ENCODE results near the gene MARCHF10. TPM values are rescaled to one million over a fixed set of nuclear protein-coding genes. Genes with fewer than 3 reads are reported as not detected.

MARCHF10 gene
- total RNA-seq, 1 experiment from 2014 or later: not detected

DNA sequence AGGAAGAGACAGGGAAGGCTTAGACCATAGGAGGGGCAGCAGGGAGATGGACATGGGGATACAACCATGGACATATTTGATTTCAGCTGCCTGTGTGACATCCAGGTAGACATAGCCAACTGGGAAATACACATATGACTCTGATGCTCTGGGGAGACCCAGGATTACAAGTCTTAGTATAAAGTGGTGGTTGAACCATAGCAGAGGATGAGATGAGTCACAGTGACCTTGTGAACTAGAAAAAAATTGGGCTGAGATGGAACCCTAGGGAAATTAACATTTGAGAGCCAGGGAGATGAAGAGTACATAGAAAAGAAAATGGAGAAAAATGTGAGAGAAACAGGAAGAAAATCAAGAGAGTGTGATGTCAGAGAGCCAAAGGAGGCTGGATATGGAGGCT lies 10.2 kb downstream of the MARCHF10 start:
- Histone ChIP-seq H3K36me3 (ENCODE audit: low read depth, low read length) (no peaks in the 10 kb centered on the region), H3K79me2 (ENCODE audit: low read length) (no peaks in the 10 kb centered on the region), H4K20me1 (ENCODE audit: low read length) (no peaks in the 10 kb centered on the region), H3K27me3 (ENCODE audit: low read length) (no peaks in the 10 kb centered on the region), H3K4me2 (ENCODE audit: low read length) (no peak overlapping the region), H3K9me3 (ENCODE audit: low read length) (no peaks in the 10 kb centered on the region), H3K4me1 (ENCODE audit: insufficient read depth, low read length) (peaks cover 12% of the 10 kb centered on the region), H3K9me2 (replicated peaks; ENCODE audit: low read length) (no peaks in the 10 kb centered on the region), H3K27ac (ENCODE audit: low read length) (no peak overlapping the region), H3F3A (ENCODE audit: low read length, unreplicated experiment) (no peaks in the 10 kb centered on the region), H3K4me3 (ENCODE audit: low read length) (no peak overlapping the region), H2AFZ (ENCODE audit: low read length) (no peak overlapping the region), H3K9ac (ENCODE audit: low read length) (no peak overlapping the region)
- intact Hi-C loops (cut with micrococcal nuclease): no loop called here
- TF ChIP-seq EZH2phosphoT487 (IDR thresholded peaks at IDR 0.05; ENCODE audit: borderline replicate concordance, low read length) (no peak), EZH2 (IDR thresholded peaks at IDR 0.05; ENCODE audit: low read length, unreplicated experiment) (no peak)
- TF ChIP-seq, protein P1, sequence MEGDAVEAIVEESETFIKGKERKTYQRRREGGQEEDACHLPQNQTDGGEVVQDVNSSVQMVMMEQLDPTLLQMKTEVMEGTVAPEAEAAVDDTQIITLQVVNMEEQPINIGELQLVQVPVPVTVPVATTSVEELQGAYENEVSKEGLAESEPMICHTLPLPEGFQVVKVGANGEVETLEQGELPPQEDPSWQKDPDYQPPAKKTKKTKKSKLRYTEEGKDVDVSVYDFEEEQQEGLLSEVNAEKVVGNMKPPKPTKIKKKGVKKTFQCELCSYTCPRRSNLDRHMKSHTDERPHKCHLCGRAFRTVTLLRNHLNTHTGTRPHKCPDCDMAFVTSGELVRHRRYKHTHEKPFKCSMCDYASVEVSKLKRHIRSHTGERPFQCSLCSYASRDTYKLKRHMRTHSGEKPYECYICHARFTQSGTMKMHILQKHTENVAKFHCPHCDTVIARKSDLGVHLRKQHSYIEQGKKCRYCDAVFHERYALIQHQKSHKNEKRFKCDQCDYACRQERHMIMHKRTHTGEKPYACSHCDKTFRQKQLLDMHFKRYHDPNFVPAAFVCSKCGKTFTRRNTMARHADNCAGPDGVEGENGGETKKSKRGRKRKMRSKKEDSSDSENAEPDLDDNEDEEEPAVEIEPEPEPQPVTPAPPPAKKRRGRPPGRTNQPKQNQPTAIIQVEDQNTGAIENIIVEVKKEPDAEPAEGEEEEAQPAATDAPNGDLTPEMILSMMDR (conservative IDR thresholded peaks at IDR 0.05; ENCODE audit: low read depth, low read length): no peak
- ChIA-PET CTCF (no interaction called here), POLR2A (ENCODE audit: unreplicated experiment) (no interaction called here)
- no peak for ATAC-seq
- no peak for DNase-seq
- no TSS peak for BruUV-seq (replicated peaks)

DNA sequence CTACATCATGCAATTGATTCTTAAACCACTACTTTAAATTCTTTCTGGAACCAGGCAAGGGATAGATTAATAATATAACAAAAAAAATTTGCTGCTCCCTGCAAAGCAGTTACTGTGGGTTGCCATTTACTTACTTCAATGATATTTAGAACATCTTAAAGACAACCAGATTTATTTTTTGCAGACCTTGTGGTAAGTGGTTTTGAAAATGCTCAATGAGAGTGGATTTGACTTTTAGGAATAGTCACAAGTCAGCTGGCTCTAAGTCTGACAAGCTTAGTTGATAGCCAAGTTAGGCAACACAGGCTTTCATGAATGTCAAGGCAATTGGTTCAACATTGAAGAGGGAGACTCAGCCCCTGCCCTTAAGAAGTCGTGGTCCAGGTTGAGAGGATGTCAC lies 11.8 kb downstream of the MARCHF10 start:
- no peaks in the 10 kb centered on the region for H4K20me1 ChIP-seq (ENCODE audit: low read length)
- no peaks in the 10 kb centered on the region for H3K36me3 ChIP-seq (ENCODE audit: low read depth, low read length)
- no peaks in the 10 kb centered on the region for H3K27me3 ChIP-seq (ENCODE audit: low read length)
- DNase-seq: no peak
- ATAC-seq: no peak
- intact Hi-C loops (cut with micrococcal nuclease): no loop called here
- H3K9me2 ChIP-seq (replicated peaks; ENCODE audit: low read length): no peaks in the 10 kb centered on the region
- ChIA-PET CTCF (no interaction called here), POLR2A (ENCODE audit: unreplicated experiment) (no interaction called here)
- peaks cover 3% of the 10 kb centered on the region for H3F3A ChIP-seq (ENCODE audit: low read length, unreplicated experiment)
- no peak for TF ChIP-seq EZH2 (IDR thresholded peaks at IDR 0.05; ENCODE audit: low read length, unreplicated experiment)
- TF ChIP-seq EZH2phosphoT487 (IDR thresholded peaks at IDR 0.05; ENCODE audit: borderline replicate concordance, low read length): no peak
- TF ChIP-seq, protein P1 (conservative IDR thresholded peaks at IDR 0.05; ENCODE audit: low read depth, low read length): no peak
- no peak overlapping the region for H3K9ac ChIP-seq (ENCODE audit: low read length)
- no peak overlapping the region for H2AFZ ChIP-seq (ENCODE audit: low read length)
- no peaks in the 10 kb centered on the region for H3K9me3 ChIP-seq (ENCODE audit: low read length)
- no peak overlapping the region for H3K4me3 ChIP-seq (ENCODE audit: low read length)
- peaks cover 25% of the 10 kb centered on the region for H3K4me1 ChIP-seq (ENCODE audit: insufficient read depth, low read length)
- H3K79me2 ChIP-seq (ENCODE audit: low read length): no peaks in the 10 kb centered on the region
- BruUV-seq (replicated peaks): no TSS peak
- no peak overlapping the region for H3K4me2 ChIP-seq (ENCODE audit: low read length)
- no peak overlapping the region for H3K27ac ChIP-seq (ENCODE audit: low read length)

DNA sequence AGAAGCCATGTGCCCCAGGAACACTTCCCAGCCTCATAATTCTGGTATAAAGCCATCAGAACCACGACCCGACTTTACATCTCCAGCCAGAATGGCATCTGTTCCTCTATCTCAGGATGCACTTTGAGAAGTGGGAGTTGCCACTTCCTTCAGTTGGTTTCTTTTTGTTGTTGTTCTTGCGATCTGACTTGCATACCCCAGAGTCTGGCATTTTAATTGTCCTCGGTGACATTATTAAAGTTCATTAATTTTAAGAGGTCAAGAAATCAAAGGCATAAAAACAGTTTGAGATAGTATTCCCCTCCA lies 13.5 kb downstream of the MARCHF10 start:
- TF ChIP-seq EZH2phosphoT487 (IDR thresholded peaks at IDR 0.05; ENCODE audit: borderline replicate concordance, low read length) (no peak), EZH2 (IDR thresholded peaks at IDR 0.05; ENCODE audit: low read length, unreplicated experiment) (no peak)
- TF ChIP-seq, protein P1 (conservative IDR thresholded peaks at IDR 0.05; ENCODE audit: low read depth, low read length): no peak
- CTCF ChIA-PET: no interaction called here
- intact Hi-C loops (cut with micrococcal nuclease): no loop called here

More for the DNA sequence above, 13.5 kb downstream of the MARCHF10 start:
- Histone ChIP-seq H3K79me2 (ENCODE audit: low read length) (no peaks in the 10 kb centered on the region), H3K27me3 (ENCODE audit: low read length) (no peaks in the 10 kb centered on the region), H3K4me2 (ENCODE audit: low read length) (no peak overlapping the region), H3K9me2 (replicated peaks; ENCODE audit: low read length) (no peaks in the 10 kb centered on the region), H3K4me3 (ENCODE audit: low read length) (no peak overlapping the region), H3K9ac (ENCODE audit: low read length) (no peak overlapping the region), H3K27ac (ENCODE audit: low read length) (no peak overlapping the region), H3K9me3 (ENCODE audit: low read length) (no peaks in the 10 kb centered on the region), H3K4me1 (ENCODE audit: insufficient read depth, low read length) (peaks cover 30% of the 10 kb centered on the region), H2AFZ (ENCODE audit: low read length) (no peak overlapping the region), H4K20me1 (ENCODE audit: low read length) (no peaks in the 10 kb centered on the region), H3K36me3 (ENCODE audit: low read depth, low read length) (no peaks in the 10 kb centered on the region), H3F3A (ENCODE audit: low read length, unreplicated experiment) (peaks cover 19% of the 10 kb centered on the region)
- ATAC-seq (no peak), DNase-seq (no peak)
- no TSS peak for BruUV-seq (replicated peaks)
- POLR2A ChIA-PET (ENCODE audit: unreplicated experiment): no interaction called here

Measured in PC-3 (cell line).